IMR-90 (cell line): ENCODE data around the gene FNDC3B. TPM values are rescaled to one million over a fixed set of nuclear protein-coding genes. Genes with fewer than 3 reads are reported as not detected.

Experiments used
- ATAC-seq: fragments of 200-7000 bp; cut with Tn5 transposase; 2 replicates; pipeline ENCODE4 v1.9.1; 2020; ENCODE audit warnings: low read depth, mild to moderate bottlenecking, moderate library complexity
- BruUV-seq: library from RNA; stranded (reverse); fragments of 400-500 nt; replicated peaks from 2 replicates; lab custom pipeline; 2021; lab: Mats Ljungman, UMichigan
- CTCF ChIA-PET: fragments of 300-600 bp; formaldehyde crosslinking; extraction: SDS; loops from one replicate; lab custom pipeline; 2021; ENCODE audit warnings: antibody characterized with exemption; lab: Yijun Ruan, JAX
- POLR2A ChIA-PET: fragments of 300-600 bp; sonication (Branson Sonifier 250); formaldehyde crosslinking; loops from one replicate; lab custom pipeline; 2022; ENCODE audit warnings: antibody characterized with exemption; ENCODE audit not compliant: unreplicated experiment; lab: Charles Lee
- DNase-seq: peaks from one replicate; pipeline ENCODE4 v3.0.0; 2013
- H2AFZ ChIP-seq: replicated peaks from 2 replicates; pipeline ENCODE3; 2013; ENCODE audit warnings: low read length, mild to moderate bottlenecking; ENCODE audit not compliant: poor library complexity
- H2AK5ac ChIP-seq: 2 replicates; pipeline ENCODE4 v1.6.1; 2013; ENCODE audit warnings: low read depth, low read length, inconsistent platforms
- H2AK9ac ChIP-seq: replicated peaks from 2 replicates; pipeline ENCODE3; 2013; ENCODE audit warnings: mild to moderate bottlenecking, low read depth, low read length, moderate library complexity; ENCODE audit not compliant: poor library complexity
- H2BK120ac ChIP-seq: 2 replicates; pipeline ENCODE4 v1.6.1; 2013; ENCODE audit warnings: low read depth, low read length, inconsistent platforms
- H2BK15ac ChIP-seq: 3 replicates; pipeline ENCODE4 v1.6.1; 2013; ENCODE audit warnings: low read depth, low read length, inconsistent platforms
- H2BK20ac ChIP-seq: 2 replicates; pipeline ENCODE4 v1.6.1; 2013; ENCODE audit warnings: low read depth, mild to moderate bottlenecking, inconsistent platforms, low read length, moderate library complexity
- H2BK5ac ChIP-seq: 2 replicates; pipeline ENCODE4 v1.6.1; 2013; ENCODE audit warnings: mild to moderate bottlenecking, low read depth, low read length, inconsistent platforms; ENCODE audit not compliant: poor library complexity, severe bottlenecking
- H3K14ac ChIP-seq: replicated peaks from 2 replicates; pipeline ENCODE4 v1.6.1; 2013; ENCODE audit warnings: low read depth, low read length, inconsistent platforms
- H3K18ac ChIP-seq: 2 replicates; pipeline ENCODE4 v1.6.1; 2013; ENCODE audit warnings: low read depth, low read length, control low read depth
- H3K23ac ChIP-seq: 2 replicates; pipeline ENCODE4 v1.6.1; 2013; ENCODE audit warnings: low read depth, low read length, inconsistent platforms
- H3K27ac ChIP-seq: 2 replicates; pipeline ENCODE4 v1.5.1; 2013; ENCODE audit warnings: mild to moderate bottlenecking, control low read depth, low read length; ENCODE audit not compliant: insufficient read depth
- H3K27me3 ChIP-seq: 2 replicates; pipeline ENCODE4 v1.6.1; 2013; ENCODE audit warnings: low read length; ENCODE audit not compliant: control insufficient read depth, insufficient read depth
- H3K36me3 ChIP-seq: 2 replicates; pipeline ENCODE4 v1.6.1; 2013; ENCODE audit warnings: low read length, mixed read lengths; ENCODE audit not compliant: control insufficient read depth, insufficient read depth
- H3K4ac ChIP-seq: 2 replicates; pipeline ENCODE4 v1.6.1; 2013; ENCODE audit warnings: low read depth, low read length, inconsistent platforms
- H3K4me1 ChIP-seq: 2 replicates; pipeline ENCODE4 v1.6.1; 2013; ENCODE audit warnings: low read length, mixed read lengths; ENCODE audit not compliant: control insufficient read depth, insufficient read depth
- H3K4me2 ChIP-seq: 2 replicates; pipeline ENCODE4 v1.6.1; 2013; ENCODE audit warnings: low read depth, mild to moderate bottlenecking, control low read depth, low read length, moderate library complexity
- H3K4me3 ChIP-seq: 2 replicates; pipeline ENCODE4 v1.5.1; 2013; ENCODE audit warnings: low read depth, mild to moderate bottlenecking, control low read depth, low read length, moderate library complexity; ENCODE audit not compliant: insufficient read depth
- H3K56ac ChIP-seq: 2 replicates; pipeline ENCODE4 v1.6.1; 2013; ENCODE audit warnings: low read length, inconsistent platforms; ENCODE audit not compliant: insufficient read depth; ENCODE audit errors: extremely low read depth
- H3K79me1 ChIP-seq, 2 experiments: 2 replicates each; pipeline ENCODE4 v1.6.1; 2013; ENCODE audit warnings: low read length in 2 of 2, inconsistent platforms in 1 of 2, low read depth in 1 of 2
- H3K9ac ChIP-seq: 2 replicates; pipeline ENCODE4 v1.6.1; 2013; ENCODE audit warnings: low read depth, low read length, control low read depth
- H3K9me1 ChIP-seq: 2 replicates; pipeline ENCODE4 v1.6.1; 2013; ENCODE audit warnings: low read length, inconsistent platforms; ENCODE audit not compliant: insufficient read depth
- H3K9me3 ChIP-seq: 2 replicates; pipeline ENCODE4 v1.6.1; 2013; ENCODE audit warnings: low read length; ENCODE audit not compliant: control insufficient read depth, insufficient read depth
- H4K20me1 ChIP-seq: 2 replicates; pipeline ENCODE4 v1.6.1; 2013; ENCODE audit warnings: low read length, inconsistent platforms; ENCODE audit not compliant: insufficient read depth
- H4K5ac ChIP-seq: 2 replicates; pipeline ENCODE4 v1.6.1; 2013; ENCODE audit warnings: mild to moderate bottlenecking, low read depth, low read length, control low read depth
- H4K8ac ChIP-seq, 2 experiments: 2 replicates each; pipeline ENCODE4 v1.6.1; 2013; ENCODE audit warnings: low read depth in 2 of 2, low read length in 2 of 2, control low read depth in 1 of 2, inconsistent platforms in 1 of 2
- H4K91ac ChIP-seq: 2 replicates; pipeline ENCODE4 v1.6.1; 2013; ENCODE audit warnings: low read depth, low read length, inconsistent platforms; ENCODE audit not compliant: insufficient read depth
- BHLHE40 ChIP-seq: fragments of 150-350 bp; IDR thresholded peaks from 2 replicates; pipeline ENCODE4 v1.6.1; 2016; ENCODE audit warnings: mild to moderate bottlenecking, low read depth, low read length
- CEBPB ChIP-seq: IDR thresholded peaks from 2 replicates; pipeline ENCODE4 v1.6.1; 2012; ENCODE audit warnings: low read depth, low read length, improper control_type of control experiment
- CHD1 ChIP-seq: IDR thresholded peaks from 2 replicates; pipeline ENCODE4 v1.6.1; 2012; ENCODE audit warnings: low read depth, low read length, improper control_type of control experiment
- FOS ChIP-seq: fragments of 150-350 bp; IDR thresholded peaks from 2 replicates; pipeline ENCODE4 v1.6.1; 2016; ENCODE audit warnings: low read depth, low read length
- MAFK ChIP-seq: IDR thresholded peaks from 2 replicates; pipeline ENCODE4 v1.6.1; 2012; ENCODE audit warnings: low read depth, low read length, improper control_type of control experiment
- MAZ ChIP-seq: IDR thresholded peaks from 2 replicates; pipeline ENCODE4 v1.6.1; 2012; ENCODE audit warnings: low read depth, mild to moderate bottlenecking, low read length, improper control_type of control experiment, moderate library complexity, borderline replicate concordance
- MXI1 ChIP-seq: IDR thresholded peaks from 2 replicates; pipeline ENCODE4 v1.6.1; 2012; ENCODE audit warnings: low read depth, mild to moderate bottlenecking, low read length, moderate library complexity, borderline replicate concordance
- NFE2L2 ChIP-seq: fragments of 150-350 bp; IDR thresholded peaks from 2 replicates; pipeline ENCODE4 v1.6.1; 2016; ENCODE audit warnings: low read depth, mild to moderate bottlenecking, low read length
- POLR2A ChIP-seq: IDR thresholded peaks from 2 replicates; pipeline ENCODE4 v1.6.1; 2012; ENCODE audit warnings: mild to moderate bottlenecking, low read depth, low read length
- RAD21 ChIP-seq: IDR thresholded peaks from 2 replicates; pipeline ENCODE4 v1.6.1; 2012; ENCODE audit warnings: low read length, improper control_type of control experiment
- RCOR1 ChIP-seq: IDR thresholded peaks from 2 replicates; pipeline ENCODE4 v1.6.1; 2012; ENCODE audit warnings: mild to moderate bottlenecking, low read length, improper control_type of control experiment; ENCODE audit not compliant: insufficient replicate concordance
- RFX5 ChIP-seq: IDR thresholded peaks from 2 replicates; pipeline ENCODE4 v1.8.0; 2012; ENCODE audit warnings: low read depth, mild to moderate bottlenecking, low read length, moderate library complexity
- SMC3 ChIP-seq: fragments of 150-350 bp; IDR thresholded peaks from 2 replicates; pipeline ENCODE4 v1.6.1; 2016; ENCODE audit warnings: low read depth, mild to moderate bottlenecking, antibody characterized with exemption, low read length, moderate library complexity
- WGBS, 2 experiments: methylation state at CpG; one replicate each; pipeline versions ENCODE4 v1.1.5 to v1.1.7; 2013; ENCODE audit warnings: missing lambda C conversion rate in 2 of 2; ENCODE audit not compliant: insufficient read length in 1 of 2; ENCODE audit errors: extremely low coverage in 2 of 2; 5-methylcytosine and 5-hydroxymethylcytosine counted together
- dilution Hi-C: fragments of 300-500 bp; cut with HindIII; formaldehyde crosslinking; loops from one replicate; pipeline ENCODE4 v1.14.3; 2018; ENCODE audit warnings: low sequenced_read_pairs; ENCODE audit not compliant: unreplicated experiment
- in situ Hi-C: fragments of 300-500 bp; cut with MboI; formaldehyde crosslinking; loops from 3 replicates; pipeline ENCODE4 v1.14.3; 2019; ENCODE audit warnings: low sequenced_read_pairs, inconsistent platforms, mixed read lengths
- intact Hi-C: fragments of 100-400 bp; cut with micrococcal nuclease; formaldehyde crosslinking; loops from 2 replicates; pipeline ENCODE4 v1.10.0; 2022
- polyA plus RNA-seq, 3 experiments: library from polyadenylated mRNA; depleted of rRNA; stranded (reverse); fragments of >200 nt; gene quantifications; 2 replicates each; pipeline ENCODE4 v1.2.3, GENCODE V29; 2012; ENCODE audit warnings: low replicate concordance in 1 of 3
- total RNA-seq: library from RNA; depleted of rRNA; stranded (reverse); fragments of >200 nt; gene quantifications from 2 replicates; pipeline ENCODE4 v1.2.3, GENCODE V29; 2012
- TF ChIP-seq, protein P1 (sequence below): fragments of 150-350 bp; IDR thresholded peaks from 2 replicates; pipeline ENCODE4 v1.6.1; 2017; ENCODE audit warnings: mild to moderate bottlenecking, antibody characterized with exemption, low read length, low read depth
- TF ChIP-seq, protein P2 (sequence below): conservative IDR thresholded peaks from 2 replicates; pipeline ENCODE4 v1.5.1; 2012; ENCODE audit warnings: mild to moderate bottlenecking, low read depth, low read length, improper control_type of control experiment
- TF ChIP-seq, protein P3 (sequence below): fragments of 150-350 bp; IDR thresholded peaks from 2 replicates; pipeline ENCODE4 v1.6.1; 2016; ENCODE audit warnings: low read depth, mild to moderate bottlenecking, low read length, moderate library complexity, borderline replicate concordance

The FNDC3B gene
- total and polyA plus RNA-seq, 2 of the 4 experiments (the other 2 are of a cell fraction), result 23.9 to 150 TPM

DNA sequence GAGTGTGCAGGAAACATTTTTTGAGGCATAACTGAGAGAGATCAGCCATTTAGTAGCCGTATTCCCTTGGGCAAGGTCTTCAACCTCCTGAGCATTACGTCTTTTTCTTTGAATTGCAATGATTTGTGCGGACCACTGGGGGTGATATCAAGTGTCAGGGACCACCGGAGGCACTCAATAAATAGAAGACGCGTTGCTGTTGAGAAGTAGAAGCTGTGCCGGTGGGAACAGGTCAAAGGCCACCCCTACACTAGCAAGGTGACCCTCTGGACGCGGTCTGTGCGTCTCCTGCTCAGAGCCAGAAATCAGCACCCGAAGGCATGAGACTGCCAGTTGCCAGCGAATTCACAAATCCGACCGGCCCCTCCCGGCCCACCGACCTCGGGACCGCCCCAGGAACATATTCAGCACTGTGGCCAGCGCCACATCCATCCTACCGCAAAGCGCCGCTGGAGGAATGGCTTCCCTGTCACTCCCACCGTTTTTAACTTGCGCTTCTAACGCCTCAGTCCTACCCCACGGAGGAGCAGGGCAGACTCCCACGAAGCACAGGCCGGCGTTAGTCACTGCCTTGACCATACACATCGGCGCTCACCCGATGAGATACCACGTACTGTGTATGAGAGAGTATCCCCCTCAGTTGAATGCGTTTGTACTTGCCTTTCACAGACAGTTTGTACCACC is 410.2 kb downstream of the FNDC3B start:
- CTCF ChIA-PET, result no interaction called here
- intact Hi-C loops, result no loop called here
- H3K4me1 ChIP-seq, result no peaks in the 10 kb centered on the region
- H2BK120ac ChIP-seq, result no peak overlapping the region
- H2BK15ac ChIP-seq, result no peak overlapping the region
- no peaks in the 10 kb centered on the region for H3K9me1 ChIP-seq
- H2AK5ac ChIP-seq, result no peak overlapping the region
- H2AFZ ChIP-seq, result peak overlapping the region; percentile 73
- peaks cover 3% of the 10 kb centered on the region; the same call in 1 of the 2 replicates for H4K20me1 ChIP-seq
- no peak overlapping the region for H3K56ac ChIP-seq
- no peak overlapping the region for H3K27ac ChIP-seq
- ATAC-seq (peak; percentile 93), DNase-seq (peak; percentile 25)
- no peak overlapping the region for H3K14ac ChIP-seq
- H4K91ac ChIP-seq, result no peak overlapping the region
- H3K27me3 ChIP-seq, result peaks cover 44% of the 10 kb centered on the region
- H3K4me3 ChIP-seq, result no peak overlapping the region
- no peak overlapping the region for H3K18ac ChIP-seq
- in situ Hi-C loops, result no loop called here
- H3K9ac ChIP-seq, result no peak overlapping the region
- H2AK9ac ChIP-seq, result no peak overlapping the region
- H3K4me2 ChIP-seq, result peak overlapping the region; percentile 78; the same call in 1 of the 2 replicates
- H3K9me3 ChIP-seq, result peaks cover 17% of the 10 kb centered on the region
- H2BK5ac ChIP-seq, result no peak overlapping the region
- no peaks in the 10 kb centered on the region for H3K79me1 ChIP-seq
- no peak overlapping the region for H3K23ac ChIP-seq
- dilution Hi-C loops, result no loop called here
- H3K36me3 ChIP-seq, result no peaks in the 10 kb centered on the region
- 0% methylated on average over 2 of the region's 34 CpGs; no CpG with 5 or more reads in 1 of the 2 experiments for WGBS, 2 experiments
- TF ChIP-seq RCOR1 (no peak), POLR2A (no peak), CEBPB (no peak), CHD1 (no peak), RFX5 (no peak), MAFK (no peak), RAD21 (no peak), SMC3 (no peak), BHLHE40 (no peak), NFE2L2 (no peak), FOS (no peak), MAZ (0 out of 2 replicates have a peak, but pooled peaks have one; percentile 25), MXI1 (peak; percentile 32; the same call in 1 of the 2 replicates)
- TF ChIP-seq, protein P1, sequence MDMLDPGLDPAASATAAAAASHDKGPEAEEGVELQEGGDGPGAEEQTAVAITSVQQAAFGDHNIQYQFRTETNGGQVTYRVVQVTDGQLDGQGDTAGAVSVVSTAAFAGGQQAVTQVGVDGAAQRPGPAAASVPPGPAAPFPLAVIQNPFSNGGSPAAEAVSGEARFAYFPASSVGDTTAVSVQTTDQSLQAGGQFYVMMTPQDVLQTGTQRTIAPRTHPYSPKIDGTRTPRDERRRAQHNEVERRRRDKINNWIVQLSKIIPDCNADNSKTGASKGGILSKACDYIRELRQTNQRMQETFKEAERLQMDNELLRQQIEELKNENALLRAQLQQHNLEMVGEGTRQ, result no peak
- TF ChIP-seq, protein P2, sequence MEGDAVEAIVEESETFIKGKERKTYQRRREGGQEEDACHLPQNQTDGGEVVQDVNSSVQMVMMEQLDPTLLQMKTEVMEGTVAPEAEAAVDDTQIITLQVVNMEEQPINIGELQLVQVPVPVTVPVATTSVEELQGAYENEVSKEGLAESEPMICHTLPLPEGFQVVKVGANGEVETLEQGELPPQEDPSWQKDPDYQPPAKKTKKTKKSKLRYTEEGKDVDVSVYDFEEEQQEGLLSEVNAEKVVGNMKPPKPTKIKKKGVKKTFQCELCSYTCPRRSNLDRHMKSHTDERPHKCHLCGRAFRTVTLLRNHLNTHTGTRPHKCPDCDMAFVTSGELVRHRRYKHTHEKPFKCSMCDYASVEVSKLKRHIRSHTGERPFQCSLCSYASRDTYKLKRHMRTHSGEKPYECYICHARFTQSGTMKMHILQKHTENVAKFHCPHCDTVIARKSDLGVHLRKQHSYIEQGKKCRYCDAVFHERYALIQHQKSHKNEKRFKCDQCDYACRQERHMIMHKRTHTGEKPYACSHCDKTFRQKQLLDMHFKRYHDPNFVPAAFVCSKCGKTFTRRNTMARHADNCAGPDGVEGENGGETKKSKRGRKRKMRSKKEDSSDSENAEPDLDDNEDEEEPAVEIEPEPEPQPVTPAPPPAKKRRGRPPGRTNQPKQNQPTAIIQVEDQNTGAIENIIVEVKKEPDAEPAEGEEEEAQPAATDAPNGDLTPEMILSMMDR, result no peak
- TF ChIP-seq, protein P3, sequence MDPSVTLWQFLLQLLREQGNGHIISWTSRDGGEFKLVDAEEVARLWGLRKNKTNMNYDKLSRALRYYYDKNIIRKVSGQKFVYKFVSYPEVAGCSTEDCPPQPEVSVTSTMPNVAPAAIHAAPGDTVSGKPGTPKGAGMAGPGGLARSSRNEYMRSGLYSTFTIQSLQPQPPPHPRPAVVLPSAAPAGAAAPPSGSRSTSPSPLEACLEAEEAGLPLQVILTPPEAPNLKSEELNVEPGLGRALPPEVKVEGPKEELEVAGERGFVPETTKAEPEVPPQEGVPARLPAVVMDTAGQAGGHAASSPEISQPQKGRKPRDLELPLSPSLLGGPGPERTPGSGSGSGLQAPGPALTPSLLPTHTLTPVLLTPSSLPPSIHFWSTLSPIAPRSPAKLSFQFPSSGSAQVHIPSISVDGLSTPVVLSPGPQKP, result no peak
- POLR2A ChIA-PET, result no interaction called here
- H2BK20ac ChIP-seq, result no peak overlapping the region
- H3K4ac ChIP-seq, result no peak overlapping the region
- H4K5ac ChIP-seq, result no peak overlapping the region
- no peak overlapping the region for H4K8ac ChIP-seq
- no TSS peak for BruUV-seq
